HepG2 (cell line): ENCODE measurements around the gene PACS1. TPM values are rescaled to one million over a fixed set of nuclear protein-coding genes. Genes with fewer than 3 reads are reported as not detected.

Experiments used
- CEBPB ChIP-seq: IDR thresholded peaks from 2 replicates; pipeline ENCODE4 v1.6.1; 2011; ENCODE audit warnings: low read depth, low read length, improper control_type of control experiment, borderline replicate concordance
- ELF1 ChIP-seq: sonication (generic); formaldehyde crosslinking; IDR thresholded peaks from 2 replicates; pipeline ENCODE4 v1.4.0; 2020; ENCODE audit warnings: missing genetic modification reagents
- FOXM1 ChIP-seq: sonication (generic); formaldehyde crosslinking; IDR thresholded peaks from 2 replicates; pipeline ENCODE4 v1.5.0; 2020; ENCODE audit warnings: missing genetic modification reagents
- GABPA ChIP-seq, 2 experiments: IDR thresholded peaks; 2 replicates each; pipeline ENCODE4 v1.6.1; 2011 to 2016; ENCODE audit warnings: low read depth in 2 of 2, low read length in 1 of 2, missing biosample characterization in 1 of 2, missing genetic modification characterization in 1 of 2
- HES4 ChIP-seq: sonication (generic); formaldehyde crosslinking; IDR thresholded peaks from 2 replicates; pipeline ENCODE4 v1.9.0; 2021; ENCODE audit warnings: mild to moderate bottlenecking, missing genetic modification reagents, borderline replicate concordance
- HOXA3 ChIP-seq: sonication (generic); formaldehyde crosslinking; IDR thresholded peaks from 2 replicates; pipeline ENCODE4 v1.5.0; 2020; ENCODE audit warnings: missing genetic modification reagents
- IKZF4 ChIP-seq: sonication (generic); formaldehyde crosslinking; IDR thresholded peaks from 2 replicates; pipeline ENCODE4 v1.5.1; 2020; ENCODE audit warnings: borderline replicate concordance, mild to moderate bottlenecking, low read depth, missing genetic modification reagents; ENCODE audit errors: not compliant biosample characterization
- JUNB ChIP-seq: sonication (generic); formaldehyde crosslinking; IDR thresholded peaks from 2 replicates; pipeline ENCODE4 v1.8.0; 2022; ENCODE audit warnings: missing genetic modification reagents, mild to moderate bottlenecking, borderline replicate concordance
- LCORL ChIP-seq, 2 experiments: fragments of 450-650 bp in 1 of 2; sonication (generic) in 1 of 2; formaldehyde crosslinking in 1 of 2; IDR thresholded peaks; 2 replicates each; pipeline versions ENCODE4 v1.5.0 to v1.6.1; 2017 to 2020; ENCODE audit warnings: antibody characterized with exemption in 1 of 2, missing genetic modification reagents in 1 of 2
- MED1 ChIP-seq: sonication (generic); formaldehyde crosslinking; IDR thresholded peaks from 2 replicates; pipeline ENCODE4 v1.4.0; 2020; ENCODE audit warnings: missing genetic modification reagents
- MTA3 ChIP-seq: sonication (generic); formaldehyde crosslinking; IDR thresholded peaks from 2 replicates; pipeline ENCODE4 v1.4.0; 2020; ENCODE audit warnings: missing genetic modification reagents
- MTF2 ChIP-seq: sonication (generic); formaldehyde crosslinking; IDR thresholded peaks from 2 replicates; pipeline ENCODE4 v1.5.0; 2020; ENCODE audit warnings: missing genetic modification reagents, borderline replicate concordance
- NAIF1 ChIP-seq: sonication (generic); formaldehyde crosslinking; IDR thresholded peaks from 2 replicates; pipeline ENCODE4 v1.5.0; 2020; ENCODE audit warnings: mild to moderate bottlenecking, missing genetic modification reagents, borderline replicate concordance
- RFX5 ChIP-seq: IDR thresholded peaks from 2 replicates; pipeline ENCODE4 v1.6.1; 2011; ENCODE audit warnings: low read depth, low read length, improper control_type of control experiment
- RXRA ChIP-seq: sonication (generic); formaldehyde crosslinking; IDR thresholded peaks from 2 replicates; pipeline ENCODE4 v1.5.1; 2020; ENCODE audit warnings: missing genetic modification reagents
- SAP130 ChIP-seq: IDR thresholded peaks from 2 replicates; pipeline ENCODE4 v1.6.1; 2016; ENCODE audit warnings: low read depth
- TCF12 ChIP-seq, 2 experiments: fragments of 450-650 bp in 1 of 2; sonication (generic) in 1 of 2; formaldehyde crosslinking in 1 of 2; IDR thresholded peaks; 2 replicates each; pipeline versions ENCODE4 v1.6.1 to v1.8.0; 2017 to 2022; ENCODE audit warnings: antibody characterized with exemption in 1 of 2, mild to moderate bottlenecking in 1 of 2, missing genetic modification reagents in 1 of 2, moderate library complexity in 1 of 2
- TERF1 ChIP-seq: sonication (generic); formaldehyde crosslinking; IDR thresholded peaks from 2 replicates; pipeline ENCODE4 v1.8.0; 2022; ENCODE audit warnings: mild to moderate bottlenecking, missing genetic modification reagents, moderate library complexity
- ZFP36L2 ChIP-seq: sonication (generic); formaldehyde crosslinking; IDR thresholded peaks from 2 replicates; pipeline ENCODE4 v1.4.0; 2020; ENCODE audit warnings: missing genetic modification reagents
- ZNF232 ChIP-seq: sonication (generic); formaldehyde crosslinking; IDR thresholded peaks from 2 replicates; pipeline ENCODE4 v1.4.0; 2020; ENCODE audit warnings: missing genetic modification reagents, borderline replicate concordance
- ZNF264 ChIP-seq: sonication (generic); formaldehyde crosslinking; IDR thresholded peaks from 2 replicates; pipeline ENCODE4 v1.4.0; 2020; ENCODE audit warnings: missing genetic modification reagents
- ZNF333 ChIP-seq: sonication (generic); formaldehyde crosslinking; IDR thresholded peaks from 2 replicates; pipeline ENCODE4 v1.4.0; 2020; ENCODE audit warnings: mild to moderate bottlenecking, missing genetic modification reagents, borderline replicate concordance
- ZNF879 ChIP-seq: sonication (generic); formaldehyde crosslinking; IDR thresholded peaks from 2 replicates; pipeline ENCODE4 v1.8.1; 2023; ENCODE audit warnings: missing genetic modification reagents
- polyA plus RNA-seq, 8 experiments: library from polyadenylated mRNA; depleted of rRNA in 3 of 8; stranded (reverse) in 7 of 8; unstranded in 1 of 8; fragments of >200 nt; fragmentation: Illumina TruSeq in 4 of 8; extraction: Trizol in 4 of 8; gene quantifications; 2 replicates each; pipeline versions ENCODE4 v1.2.1 to v1.2.3, GENCODE V29; 2011 to 2016; ENCODE audit warnings: low read depth in 4 of 8, missing spikeins in 1 of 8, mixed read lengths in 1 of 8; ENCODE audit not compliant: insufficient read depth in 1 of 8
- total RNA-seq, 5 experiments: library from RNA; depleted of rRNA; stranded (reverse); fragments of >200 nt; fragmentation: Illumina TruSeq; extraction: Trizol; gene quantifications; 2 replicates each; pipeline ENCODE4 v1.2.3, GENCODE V29; 2016; ENCODE audit warnings: low read depth in 1 of 5
- TF ChIP-seq, protein P1 (sequence below): sonication (generic); formaldehyde crosslinking; IDR thresholded peaks from 2 replicates; pipeline ENCODE4 v1.5.0; 2020; ENCODE audit warnings: mild to moderate bottlenecking, missing genetic modification reagents, moderate library complexity
- TF ChIP-seq, protein P2 (sequence below): IDR thresholded peaks from 2 replicates; pipeline ENCODE4 v1.6.1; 2016; ENCODE audit warnings: control low read depth
- TF ChIP-seq, protein P3 (sequence below): sonication (generic); formaldehyde crosslinking; IDR thresholded peaks from 2 replicates; pipeline ENCODE4 v1.5.1; 2020; ENCODE audit warnings: missing genetic modification reagents, mild to moderate bottlenecking, borderline replicate concordance

PACS1 gene
- total and polyA plus RNA-seq, 2 of the 13 experiments (the other 11 are each of a cell fraction or from before 2014, with no cell fraction given): 7.6 to 8.6 TPM

- TF ChIP-seq TCF12 (IDR thresholded peaks at IDR 0.05) (no peak), TCF12 (CRISPR knock-in tag; IDR thresholded peaks at IDR 0.05) (no peak), TERF1 (no peak), ZNF232 (CRISPR knock-in tag) (no peak), JUNB (no peak), ZNF333 (CRISPR knock-in tag) (no peak), IKZF4 (no peak), NAIF1 (CRISPR knock-in tag) (no peak), GABPA (IDR thresholded peaks at IDR 0.05; ENCODE audit: low read depth, low read length) (no peak), GABPA (CRISPR knock-in tag; IDR thresholded peaks at IDR 0.05; ENCODE audit: low read depth) (no peak), SAP130 (CRISPR knock-in tag) (peak; percentile 37; the same call in 1 of the 2 replicates), RFX5 (0 out of 2 replicates have a peak, but pooled peaks have one; percentile 37), RXRA (CRISPR knock-in tag) (no peak), ZFP36L2 (CRISPR knock-in tag) (no peak), HOXA3 (no peak), HES4 (CRISPR knock-in tag) (no peak), MTF2 (no peak), LCORL (IDR thresholded peaks at IDR 0.05) (no peak), LCORL (CRISPR knock-in tag; IDR thresholded peaks at IDR 0.05) (no peak), FOXM1 (no peak), ZNF879 (CRISPR knock-in tag) (no peak), CEBPB (no peak), MED1 (CRISPR knock-in tag) (no peak), MTA3 (CRISPR knock-in tag) (no peak), ELF1 (CRISPR knock-in tag) (no peak), ZNF264 (CRISPR knock-in tag) (no peak)
- TF ChIP-seq, protein P1, sequence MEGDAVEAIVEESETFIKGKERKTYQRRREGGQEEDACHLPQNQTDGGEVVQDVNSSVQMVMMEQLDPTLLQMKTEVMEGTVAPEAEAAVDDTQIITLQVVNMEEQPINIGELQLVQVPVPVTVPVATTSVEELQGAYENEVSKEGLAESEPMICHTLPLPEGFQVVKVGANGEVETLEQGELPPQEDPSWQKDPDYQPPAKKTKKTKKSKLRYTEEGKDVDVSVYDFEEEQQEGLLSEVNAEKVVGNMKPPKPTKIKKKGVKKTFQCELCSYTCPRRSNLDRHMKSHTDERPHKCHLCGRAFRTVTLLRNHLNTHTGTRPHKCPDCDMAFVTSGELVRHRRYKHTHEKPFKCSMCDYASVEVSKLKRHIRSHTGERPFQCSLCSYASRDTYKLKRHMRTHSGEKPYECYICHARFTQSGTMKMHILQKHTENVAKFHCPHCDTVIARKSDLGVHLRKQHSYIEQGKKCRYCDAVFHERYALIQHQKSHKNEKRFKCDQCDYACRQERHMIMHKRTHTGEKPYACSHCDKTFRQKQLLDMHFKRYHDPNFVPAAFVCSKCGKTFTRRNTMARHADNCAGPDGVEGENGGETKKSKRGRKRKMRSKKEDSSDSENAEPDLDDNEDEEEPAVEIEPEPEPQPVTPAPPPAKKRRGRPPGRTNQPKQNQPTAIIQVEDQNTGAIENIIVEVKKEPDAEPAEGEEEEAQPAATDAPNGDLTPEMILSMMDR: peak; percentile 44
- TF ChIP-seq, protein P2, sequence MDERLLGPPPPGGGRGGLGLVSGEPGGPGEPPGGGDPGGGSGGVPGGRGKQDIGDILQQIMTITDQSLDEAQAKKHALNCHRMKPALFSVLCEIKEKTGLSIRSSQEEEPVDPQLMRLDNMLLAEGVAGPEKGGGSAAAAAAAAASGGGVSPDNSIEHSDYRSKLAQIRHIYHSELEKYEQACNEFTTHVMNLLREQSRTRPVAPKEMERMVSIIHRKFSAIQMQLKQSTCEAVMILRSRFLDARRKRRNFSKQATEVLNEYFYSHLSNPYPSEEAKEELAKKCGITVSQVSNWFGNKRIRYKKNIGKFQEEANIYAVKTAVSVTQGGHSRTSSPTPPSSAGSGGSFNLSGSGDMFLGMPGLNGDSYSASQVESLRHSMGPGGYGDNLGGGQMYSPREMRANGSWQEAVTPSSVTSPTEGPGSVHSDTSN (CRISPR knock-in tag): peak; percentile 63
- TF ChIP-seq, protein P3, sequence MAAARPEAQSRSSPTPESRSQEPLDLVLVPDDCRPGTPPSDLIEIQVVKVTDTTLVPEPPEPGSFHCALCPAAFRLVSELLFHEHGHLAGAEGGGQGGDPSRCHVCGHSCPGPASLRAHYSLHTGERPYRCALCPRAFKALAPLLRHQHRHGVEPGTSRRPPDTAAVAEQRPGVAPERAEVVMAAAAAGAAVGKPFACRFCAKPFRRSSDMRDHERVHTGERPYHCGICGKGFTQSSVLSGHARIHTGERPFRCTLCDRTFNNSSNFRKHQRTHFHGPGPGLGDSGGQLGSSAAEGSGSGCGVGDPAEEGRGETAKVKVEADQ (CRISPR knock-in tag): no peak
Observed at GRCh38 chr11:66280428-66280827, 210.4 kb downstream of the PACS1 start (continued).
